HG03520 (cell line): ENCODE measurements around the gene SEMA4C.
"Not testable (repeated sequence)": the region's sequence is repeated elsewhere in the genome, so short reads cannot be mapped to it uniquely, and the experiment has no call there.

ENCODE experiments used
- ATAC-seq: cut with Tn5 transposase; IDR thresholded peaks from one replicate; pipeline ENCODE4 v1.9.1; 2021; ENCODE audit warnings: mild to moderate bottlenecking, moderate library complexity; ENCODE audit not compliant: unreplicated experiment

The SEMA4C gene

DNA sequence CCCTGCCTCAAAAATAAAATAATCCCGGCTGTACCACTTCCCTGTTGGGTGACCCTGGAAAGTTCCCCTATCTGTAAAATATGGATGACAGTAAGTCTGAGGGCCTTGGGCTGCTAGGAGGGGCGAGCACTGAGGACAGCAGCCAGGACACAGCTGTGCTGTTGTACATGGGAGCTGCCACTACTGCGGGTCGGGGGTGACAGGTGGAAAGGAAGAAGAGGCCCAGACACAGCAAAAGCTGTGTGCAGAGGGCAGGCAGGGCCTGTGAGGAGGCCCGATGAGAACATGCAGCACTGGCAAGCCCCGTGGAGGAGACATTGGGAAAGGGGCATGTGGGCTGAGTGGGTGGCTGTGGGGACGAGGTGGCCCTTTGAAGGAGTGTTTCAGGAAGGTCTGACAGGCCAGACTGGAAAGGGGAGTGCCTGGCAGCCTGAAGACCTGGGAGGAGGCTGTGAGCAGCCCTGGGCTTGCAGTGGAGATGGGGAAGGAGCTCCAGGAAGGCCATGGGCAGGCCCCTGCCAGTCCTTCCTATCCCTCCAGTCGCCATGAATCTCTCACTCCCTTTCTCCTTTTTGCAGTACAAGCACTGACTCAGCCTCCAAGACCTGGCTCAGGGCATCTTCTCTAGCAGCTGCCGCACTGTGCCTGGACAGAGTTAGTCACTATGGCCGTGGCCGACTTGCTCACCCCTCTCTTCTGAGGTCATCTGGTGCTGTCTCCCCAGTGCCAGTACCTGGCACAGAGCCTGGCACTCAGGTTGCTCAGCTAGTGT lies 28.9 kb upstream of the SEMA4C start:
- ATAC-seq, result no peak

DNA sequence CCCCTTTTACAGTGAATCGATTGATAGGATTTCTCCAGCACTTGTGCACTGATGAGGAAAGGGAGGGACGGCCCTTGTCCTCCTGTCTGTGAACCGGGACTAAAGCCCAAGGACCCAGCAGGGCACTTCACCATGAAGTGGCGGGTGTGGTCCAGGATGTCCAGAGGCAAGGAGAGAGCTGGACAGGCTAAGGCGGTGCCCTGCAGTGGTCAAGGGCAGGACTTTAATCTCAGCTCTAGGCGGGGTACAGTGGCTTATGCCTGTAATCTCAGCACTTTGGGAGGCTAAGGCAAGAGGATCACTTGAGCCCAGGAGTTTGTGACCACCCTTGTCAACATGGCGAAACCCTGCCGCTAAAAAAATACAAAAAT lies 28.2 kb upstream of the SEMA4C start:
- ATAC-seq, result no peak

- ATAC-seq, result no peak
Measured at GRCh38 chr2:96897491-96898134, 27.7 kb upstream of the SEMA4C start.

DNA sequence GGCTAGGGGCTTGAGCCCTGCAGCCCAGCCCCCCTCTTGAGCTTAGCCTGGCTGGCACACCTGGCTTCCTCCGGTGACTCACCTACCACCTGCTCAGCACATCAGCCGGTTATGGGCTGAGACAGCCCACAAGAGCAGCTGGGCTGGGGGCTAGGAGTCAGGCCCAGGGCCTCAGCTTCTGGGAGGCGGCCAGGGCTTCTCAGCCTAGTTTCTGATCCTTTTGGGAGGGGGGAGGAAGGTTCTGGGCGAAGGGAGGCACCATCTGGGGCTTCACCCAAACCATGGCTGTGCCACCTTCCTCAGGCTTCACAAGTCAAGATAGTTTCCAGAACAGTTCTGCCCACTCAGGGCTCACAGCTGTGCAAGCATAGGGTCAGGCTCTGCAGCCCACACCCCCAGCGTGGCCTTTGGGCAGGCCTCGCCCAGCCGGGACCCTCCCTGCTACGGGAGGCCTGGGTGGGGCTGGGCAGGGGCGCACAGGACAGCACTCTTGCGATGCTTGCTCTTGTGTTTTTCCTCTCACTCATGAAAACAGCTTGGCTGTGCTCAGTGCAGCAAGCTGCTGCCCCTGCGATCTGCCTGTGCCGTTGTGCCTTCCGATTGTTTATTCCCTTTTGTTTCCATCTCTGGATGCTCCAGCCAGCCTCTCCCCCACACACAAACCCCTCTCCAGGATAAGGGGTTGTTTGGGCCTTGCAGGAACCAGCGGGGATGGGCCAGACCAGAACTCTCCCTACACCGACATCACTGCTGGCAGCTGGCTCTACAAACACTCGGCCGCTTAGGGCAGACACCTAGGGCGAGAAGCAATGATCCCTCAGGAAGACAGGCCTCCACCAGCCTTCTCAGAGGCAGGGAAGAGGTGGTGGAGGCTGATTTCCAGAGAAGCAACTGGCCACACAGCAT lies 26.1 kb upstream of the SEMA4C start:
- ATAC-seq, result no peak

- ATAC-seq, result no peak
Measured at GRCh38 chr2:96895032-96895745, 25.3 kb upstream of the SEMA4C start.

GRCh38 chr2:96894151-96894531 lies 24.3 kb upstream of the SEMA4C start:
- no peak for ATAC-seq

DNA sequence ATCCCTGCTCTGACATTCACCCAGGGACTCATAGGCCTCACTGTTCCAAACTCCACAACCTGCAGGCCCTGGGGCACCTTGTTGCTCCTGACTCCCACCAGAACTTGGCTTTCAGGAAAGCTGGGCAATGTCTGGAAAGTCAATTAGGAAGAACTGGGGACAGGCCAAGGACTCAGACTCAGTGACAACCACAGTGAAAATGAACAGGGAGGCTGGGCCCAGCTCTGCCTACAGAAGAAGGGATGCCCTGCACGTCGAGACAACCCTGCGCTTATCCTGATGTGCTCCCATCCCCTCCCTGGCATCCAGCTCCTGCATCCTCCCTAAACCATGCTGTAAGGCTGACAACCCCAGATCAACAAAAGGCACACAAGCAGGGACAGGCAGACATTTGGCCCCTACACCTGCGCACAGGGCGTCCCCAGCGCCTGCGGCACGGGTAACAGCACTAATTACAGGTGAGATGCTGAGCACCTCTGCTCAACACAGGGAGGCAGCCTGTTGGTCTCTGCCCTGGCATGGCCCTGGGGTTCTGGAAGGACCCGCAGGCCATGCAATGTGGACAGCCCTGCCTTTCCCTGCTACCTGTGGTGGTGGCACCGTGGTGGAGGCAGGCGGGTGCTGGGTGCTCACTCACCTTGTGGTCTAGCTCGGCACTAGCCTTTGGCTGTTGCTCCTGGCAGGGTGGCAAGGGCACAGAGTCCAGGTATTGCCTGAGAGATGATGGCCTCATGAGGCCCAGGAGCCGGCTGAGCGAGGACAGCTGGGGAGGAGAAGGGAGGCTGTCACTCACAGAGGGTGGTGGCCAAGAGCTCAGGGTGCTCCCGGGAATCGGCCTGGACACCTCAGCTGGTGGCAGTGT lies 23.6 kb upstream of the SEMA4C start:
- ATAC-seq, result no peak

DNA sequence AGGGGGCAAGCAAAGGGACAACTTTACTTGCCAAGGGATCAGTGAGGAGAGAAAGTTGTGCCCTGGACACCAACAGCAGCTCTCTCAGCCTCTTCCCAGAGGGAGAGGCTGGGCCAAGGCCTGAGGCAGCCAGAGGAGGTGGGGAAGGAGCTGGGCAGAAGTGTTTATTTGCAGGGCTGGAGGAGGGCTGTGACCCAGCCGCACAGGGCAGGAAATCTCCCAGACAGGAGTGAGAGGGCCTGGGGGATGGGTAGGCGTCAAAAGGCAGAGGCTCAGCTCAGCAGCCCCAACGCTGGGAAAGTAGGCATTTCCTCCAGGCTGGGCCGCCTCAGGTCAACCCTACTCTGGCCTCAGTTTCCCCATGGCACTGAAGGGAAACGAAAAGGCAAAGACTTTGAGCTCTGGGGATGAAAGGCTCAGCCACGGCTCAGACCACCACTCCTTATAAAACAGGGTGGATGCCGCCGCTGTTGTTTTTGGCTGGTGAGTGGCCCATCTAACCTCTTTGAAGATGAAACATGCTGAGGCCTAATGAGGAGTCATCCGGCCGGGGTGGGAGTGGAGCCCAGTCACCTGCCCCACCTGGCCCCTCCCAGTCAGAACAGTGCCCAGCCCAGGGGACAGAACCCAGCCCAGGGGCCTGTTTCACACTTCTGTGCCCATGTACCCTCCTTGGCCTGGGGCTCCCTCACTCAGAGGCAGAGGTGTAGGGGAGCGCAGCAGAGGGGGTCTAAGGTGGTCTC lies 21.9 kb upstream of the SEMA4C start:
- no peak for ATAC-seq

GRCh38 chr2:96890726-96891385 lies 21.0 kb upstream of the SEMA4C start:
- no peak for ATAC-seq

DNA sequence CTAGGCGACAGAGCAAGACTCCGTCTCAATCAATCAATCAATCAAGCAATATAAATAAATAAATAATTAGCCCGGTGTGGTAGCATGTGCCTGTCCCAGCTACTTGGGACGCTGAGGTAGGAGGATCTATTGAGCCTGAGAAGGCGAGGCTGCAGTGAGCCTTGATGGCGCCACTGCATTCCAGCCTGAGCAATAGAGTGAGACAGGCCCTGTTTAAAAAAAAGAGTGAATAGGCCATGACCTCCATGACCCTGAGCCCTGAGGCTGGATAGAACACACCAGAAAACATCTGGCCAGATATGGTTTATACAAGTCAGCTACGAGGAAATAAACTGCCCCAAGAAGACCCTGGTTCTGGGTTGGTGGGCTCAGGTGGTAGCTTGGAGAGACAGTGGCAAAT lies 20.4 kb upstream of the SEMA4C start:
- no peak for ATAC-seq

DNA sequence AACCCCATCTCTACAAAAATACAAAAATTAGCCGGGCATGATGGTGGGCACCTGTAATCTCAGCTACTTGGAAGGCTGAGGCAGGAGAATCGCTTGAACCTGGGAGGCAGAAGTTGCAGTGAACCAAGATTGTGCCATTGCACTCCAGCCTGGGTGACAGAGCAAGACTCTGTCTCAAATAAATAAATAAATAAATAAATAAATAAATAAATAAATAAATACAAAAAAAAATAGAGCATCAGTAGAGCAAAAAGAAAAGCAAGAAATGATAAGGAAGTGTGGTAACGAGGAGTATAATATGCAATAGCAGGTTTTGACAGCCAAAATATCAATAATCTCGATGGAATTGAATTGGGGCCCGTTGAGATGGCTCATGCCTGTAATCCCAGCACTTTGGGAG lies 19.6 kb upstream of the SEMA4C start:
- ATAC-seq, result not testable (repeated sequence)

- ATAC-seq, result no peak
Measured at GRCh38 chr2:96888072-96889011, 18.5 kb upstream of the SEMA4C start.

DNA sequence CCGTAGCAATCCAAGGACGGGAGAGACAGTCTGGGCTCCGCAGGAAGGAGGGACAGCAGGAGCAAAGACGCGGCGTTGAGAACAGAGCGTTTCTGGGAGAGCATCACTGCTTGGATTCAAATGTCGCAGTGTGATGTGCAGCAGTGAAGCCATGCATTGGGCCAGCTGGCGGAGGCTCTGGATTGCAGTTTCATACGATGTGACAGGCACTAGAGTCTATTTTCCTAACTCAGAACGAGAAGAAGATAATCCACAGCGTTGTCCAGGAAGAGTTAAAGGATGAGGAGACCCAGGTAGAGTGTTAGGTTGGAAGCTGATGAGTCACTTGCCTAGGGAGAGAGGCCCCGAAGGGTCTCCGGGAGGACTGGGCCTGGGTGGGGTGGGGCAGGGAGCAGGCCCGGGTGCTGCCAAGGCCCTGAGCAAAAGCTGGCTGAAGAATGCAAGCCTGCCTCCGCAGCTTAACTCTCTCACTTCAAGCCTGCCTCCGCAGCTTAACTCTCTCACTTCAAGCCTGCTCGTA lies 17.7 kb upstream of the SEMA4C start:
- no peak for ATAC-seq

DNA sequence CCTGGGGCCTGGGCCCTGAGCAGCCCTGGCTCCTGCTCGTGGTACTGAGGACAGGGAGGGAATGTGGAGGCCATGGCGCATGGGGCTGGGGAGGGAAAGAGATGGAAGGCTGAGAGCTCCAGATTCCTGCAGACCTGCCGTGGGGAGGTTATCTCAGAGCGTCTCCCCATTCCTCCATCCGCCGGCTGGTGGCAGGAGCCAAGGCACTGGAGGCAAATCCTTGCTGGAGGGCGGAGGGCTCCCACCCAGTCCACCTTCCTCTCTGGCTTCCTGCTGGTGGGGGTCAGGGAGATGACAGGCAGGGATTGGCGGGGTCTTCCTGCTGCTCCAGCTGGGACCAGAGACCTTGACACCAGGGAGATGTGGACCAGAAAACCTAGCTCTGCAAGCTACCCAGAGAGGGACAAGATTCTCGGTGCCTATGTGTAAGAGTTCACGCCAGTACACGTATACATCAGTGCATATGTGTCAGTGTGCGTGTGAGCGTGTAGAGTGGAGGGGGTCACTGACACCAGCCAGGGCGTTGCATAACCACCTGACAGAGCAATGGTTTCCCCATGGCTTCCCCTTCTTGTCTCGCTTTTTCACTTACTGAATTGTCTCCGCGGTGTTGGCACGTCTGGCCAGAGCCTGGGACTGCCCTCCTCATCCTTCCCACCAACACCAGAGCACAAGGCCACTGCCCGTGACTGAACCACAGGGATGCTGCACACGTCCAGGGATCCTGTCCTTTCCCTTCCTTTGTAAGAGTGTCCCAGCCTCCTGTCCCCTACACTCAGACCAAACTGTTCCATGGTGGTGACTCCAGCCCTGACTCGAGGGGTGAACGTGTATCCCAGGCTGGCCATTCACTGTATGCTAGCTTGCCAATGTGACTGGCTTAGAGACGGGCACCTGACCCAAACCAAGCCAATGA lies 15.8 kb upstream of the SEMA4C start:
- no peak for ATAC-seq

DNA sequence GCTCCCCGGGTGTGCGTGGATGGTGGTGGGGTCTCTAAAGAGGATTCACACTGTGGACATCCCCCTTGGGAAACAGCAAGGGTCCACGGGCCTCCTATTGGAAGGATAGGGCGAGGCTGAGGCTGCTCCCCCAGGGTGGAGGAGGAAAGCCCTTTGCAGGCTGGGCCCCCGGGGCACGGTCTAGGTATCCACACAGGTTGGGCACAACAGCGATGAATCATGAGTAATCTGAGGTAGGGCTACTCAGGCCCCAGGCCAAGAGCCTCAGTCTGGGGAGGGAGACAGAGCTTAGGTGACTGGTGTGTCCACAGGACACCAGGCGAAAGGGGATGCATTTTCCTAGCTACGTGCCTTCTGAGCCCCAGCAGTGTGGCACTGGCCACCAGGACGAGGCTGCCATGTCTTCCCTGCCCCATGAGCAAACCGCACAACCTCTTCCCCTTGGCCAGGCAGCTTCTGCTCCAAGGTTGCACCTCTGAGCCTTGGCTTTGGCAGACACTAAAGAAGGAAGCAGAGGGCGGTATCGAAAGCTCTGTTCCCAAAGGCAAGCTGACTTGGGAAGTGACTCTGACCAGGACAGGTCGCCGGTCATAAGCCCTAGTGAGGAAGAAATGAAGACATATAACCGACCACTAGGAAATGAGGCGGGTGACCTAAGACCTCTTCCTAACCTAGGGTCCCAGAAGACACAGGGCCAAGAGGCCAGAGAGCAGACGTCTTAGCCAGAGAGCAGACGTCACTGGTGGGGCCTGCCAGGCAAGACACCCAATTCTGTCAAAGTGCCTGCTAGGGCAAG lies 14.6 kb upstream of the SEMA4C start:
- no peak for ATAC-seq

DNA sequence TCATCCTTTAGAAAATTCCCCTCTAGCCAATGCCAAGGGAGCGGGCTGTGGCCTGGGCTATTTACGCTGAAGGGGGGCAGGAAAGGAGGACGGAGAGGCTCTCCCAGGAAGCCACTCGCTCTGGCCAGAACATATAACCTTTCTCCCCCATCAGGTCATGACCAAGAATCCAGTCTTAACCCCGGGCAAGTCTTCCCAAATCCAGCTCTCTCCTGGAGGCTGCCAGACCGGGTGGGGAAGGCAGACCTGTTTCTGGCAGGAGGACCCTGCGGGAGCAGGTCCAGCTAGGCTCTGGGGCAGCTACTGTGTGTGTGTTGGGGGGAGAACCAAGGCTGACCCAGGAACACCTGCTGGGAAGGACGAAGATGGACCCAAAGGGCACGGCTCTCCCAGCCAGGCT lies 13.4 kb upstream of the SEMA4C start:
- ATAC-seq, result no peak
